Measurements from ENCODE around the gene ASCC1. TPM values are rescaled to one million over a fixed set of nuclear protein-coding genes. Genes with fewer than 3 reads are reported as not detected.

Gene ASCC1
- total and polyA plus RNA-seq, 10 donors = 11.9 to 41.7 (median 33.8) TPM

DNA sequence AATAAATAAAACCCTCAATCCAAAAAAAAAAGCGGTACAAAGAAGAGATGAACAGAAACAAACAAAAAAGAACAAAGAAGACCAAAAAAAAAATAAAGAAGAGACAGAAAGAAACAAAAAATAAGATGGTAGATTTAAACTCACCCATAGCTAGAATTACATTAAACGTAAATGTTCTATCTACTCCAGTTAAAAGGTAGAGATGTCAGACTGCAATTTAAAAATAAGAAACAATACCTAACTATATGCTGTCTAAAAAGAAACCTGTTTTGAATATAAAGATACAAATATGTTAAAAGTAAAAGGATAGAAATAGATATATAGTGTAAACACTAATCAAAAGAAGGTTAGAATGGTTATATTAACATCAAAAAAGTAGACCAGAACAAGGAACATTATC is 31.9 kb downstream of the ASCC1 start:
- DNase-seq = no peak
- Histone ChIP-seq H3K4me1 (peaks cover 2 to 23% (median 10%) of the 10 kb centered on the region in 6 donors), H3K27ac (no peak overlapping the region), H3K27me3 (replicated peaks in 1 of 7) (no peaks in the 10 kb centered on the region), H3K9me3 (peaks cover 0 to 12% (median 10%) of the 10 kb centered on the region in 8 donors), H3K36me3 (peaks cover 0 to 55% (median 8%) of the 10 kb centered on the region in 6 donors), H3K4me3 (no peak overlapping the region)
- intact Hi-C loops (cut with DNase I; ENCODE audit: low total_unique reads) = loop anchor here (10.0 kb wide), 1 partner anchor 49 kb away; no protein-coding TSS in a partner anchor
- TF ChIP-seq POLR2AphosphoS5 (IDR thresholded peaks at IDR 0.05) (no peak), POLR2A (IDR thresholded peaks at IDR 0.05) (no peak)
- TF ChIP-seq, protein P1, sequence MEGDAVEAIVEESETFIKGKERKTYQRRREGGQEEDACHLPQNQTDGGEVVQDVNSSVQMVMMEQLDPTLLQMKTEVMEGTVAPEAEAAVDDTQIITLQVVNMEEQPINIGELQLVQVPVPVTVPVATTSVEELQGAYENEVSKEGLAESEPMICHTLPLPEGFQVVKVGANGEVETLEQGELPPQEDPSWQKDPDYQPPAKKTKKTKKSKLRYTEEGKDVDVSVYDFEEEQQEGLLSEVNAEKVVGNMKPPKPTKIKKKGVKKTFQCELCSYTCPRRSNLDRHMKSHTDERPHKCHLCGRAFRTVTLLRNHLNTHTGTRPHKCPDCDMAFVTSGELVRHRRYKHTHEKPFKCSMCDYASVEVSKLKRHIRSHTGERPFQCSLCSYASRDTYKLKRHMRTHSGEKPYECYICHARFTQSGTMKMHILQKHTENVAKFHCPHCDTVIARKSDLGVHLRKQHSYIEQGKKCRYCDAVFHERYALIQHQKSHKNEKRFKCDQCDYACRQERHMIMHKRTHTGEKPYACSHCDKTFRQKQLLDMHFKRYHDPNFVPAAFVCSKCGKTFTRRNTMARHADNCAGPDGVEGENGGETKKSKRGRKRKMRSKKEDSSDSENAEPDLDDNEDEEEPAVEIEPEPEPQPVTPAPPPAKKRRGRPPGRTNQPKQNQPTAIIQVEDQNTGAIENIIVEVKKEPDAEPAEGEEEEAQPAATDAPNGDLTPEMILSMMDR (IDR thresholded peaks at IDR 0.05 in 8 of 11, conservative IDR thresholded peaks at IDR 0.05 in 3 of 11) = no peak
- WGBS, 5 donors = 95 to 99% (median 96%) methylated on average over 2 of the region's 2 CpGs

GRCh38 chr10:72177454-72177853 is 38.6 kb downstream of the ASCC1 start:
- no peaks in the 10 kb centered on the region for H3K9me3 ChIP-seq
- TF ChIP-seq POLR2AphosphoS5 (IDR thresholded peaks at IDR 0.05) (no peak), POLR2A (IDR thresholded peaks at IDR 0.05) (no peak)
- TF ChIP-seq, protein P1 (IDR thresholded peaks at IDR 0.05 in 8 of 11, conservative IDR thresholded peaks at IDR 0.05 in 3 of 11) = no peak
- intact Hi-C loops (cut with DNase I; ENCODE audit: low total_unique reads) = no loop called here
- peaks cover 0 to 58% (median 18%) of the 10 kb centered on the region in 6 donors for H3K36me3 ChIP-seq
- no peaks in the 10 kb centered on the region for H3K27me3 ChIP-seq (replicated peaks in 1 of 7)
- H3K4me1 ChIP-seq = peaks cover 0 to 23% (median 2%) of the 10 kb centered on the region in 6 donors
- no peak for DNase-seq
- no peak overlapping the region for H3K27ac ChIP-seq
- 87 to 99% (median 96%) methylated on average over 2 of the region's 2 CpGs for WGBS, 5 donors
- no peak overlapping the region for H3K4me3 ChIP-seq

GRCh38 chr10:72176701-72177100 is 39.4 kb downstream of the ASCC1 start:
- H3K27ac ChIP-seq = no peak overlapping the region
- WGBS, 5 donors = 94 to 100% (median 95%) methylated on average over 2 of the region's 2 CpGs
- H3K4me3 ChIP-seq = no peak overlapping the region
- TF ChIP-seq POLR2A (IDR thresholded peaks at IDR 0.05) (no peak), POLR2AphosphoS5 (IDR thresholded peaks at IDR 0.05) (no peak)
- TF ChIP-seq, protein P1 (IDR thresholded peaks at IDR 0.05 in 8 of 11, conservative IDR thresholded peaks at IDR 0.05 in 3 of 11) = no peak
- H3K36me3 ChIP-seq = peaks cover 0 to 50% (median 12%) of the 10 kb centered on the region in 6 donors
- intact Hi-C loops (cut with DNase I; ENCODE audit: low total_unique reads) = no loop called here
- DNase-seq = no peak
- peaks cover 0 to 23% (median 2%) of the 10 kb centered on the region in 6 donors for H3K4me1 ChIP-seq
- H3K9me3 ChIP-seq = no peaks in the 10 kb centered on the region
- no peaks in the 10 kb centered on the region for H3K27me3 ChIP-seq (replicated peaks in 1 of 7)

GRCh38 chr10:72175149-72175548 is 40.9 kb downstream of the ASCC1 start:
- intact Hi-C loops (cut with DNase I; ENCODE audit: low total_unique reads) = no loop called here
- WGBS, 5 donors = 23 to 45% (median 26%) methylated on average over 1 of the region's 1 CpG
- TF ChIP-seq POLR2A (IDR thresholded peaks at IDR 0.05) (no peak), POLR2AphosphoS5 (IDR thresholded peaks at IDR 0.05) (no peak)
- TF ChIP-seq, protein P1 (IDR thresholded peaks at IDR 0.05 in 8 of 11, conservative IDR thresholded peaks at IDR 0.05 in 3 of 11) = no peak
- Histone ChIP-seq H3K27me3 (replicated peaks in 1 of 7) (no peaks in the 10 kb centered on the region), H3K9me3 (no peaks in the 10 kb centered on the region), H3K4me3 (no peak overlapping the region), H3K36me3 (peaks cover 0 to 39% (median 12%) of the 10 kb centered on the region in 6 donors), H3K4me1 (peaks cover 0 to 26% (median 5%) of the 10 kb centered on the region in 6 donors), H3K27ac (peak overlapping the region in 1 of 8 donors; percentile 16)
- no peak for DNase-seq

Measured in spleen (tissue), 11 donors.